Measurements from ENCODE around the gene AJAP1.

The AJAP1 gene

DNA sequence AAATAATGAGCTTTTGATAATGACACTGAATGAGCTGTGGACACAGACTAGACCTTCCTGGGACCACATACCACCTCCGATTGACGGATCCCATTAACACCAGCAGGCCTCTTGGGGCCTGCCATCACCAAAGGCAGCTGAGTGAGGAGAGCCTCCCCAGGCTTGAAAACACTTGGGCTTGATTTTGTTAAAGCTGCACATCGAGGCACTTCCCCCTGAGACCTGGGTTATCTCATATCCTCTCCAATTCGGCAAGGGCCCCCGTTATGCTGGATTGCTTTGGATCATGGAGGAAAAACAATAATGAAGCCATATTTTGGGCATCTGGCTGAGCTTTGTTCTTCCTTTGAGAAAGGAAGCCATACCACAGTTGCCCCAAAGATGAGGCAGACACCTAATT is 143.0 kb downstream of the AJAP1 start:
- TF ChIP-seq, protein P1, sequence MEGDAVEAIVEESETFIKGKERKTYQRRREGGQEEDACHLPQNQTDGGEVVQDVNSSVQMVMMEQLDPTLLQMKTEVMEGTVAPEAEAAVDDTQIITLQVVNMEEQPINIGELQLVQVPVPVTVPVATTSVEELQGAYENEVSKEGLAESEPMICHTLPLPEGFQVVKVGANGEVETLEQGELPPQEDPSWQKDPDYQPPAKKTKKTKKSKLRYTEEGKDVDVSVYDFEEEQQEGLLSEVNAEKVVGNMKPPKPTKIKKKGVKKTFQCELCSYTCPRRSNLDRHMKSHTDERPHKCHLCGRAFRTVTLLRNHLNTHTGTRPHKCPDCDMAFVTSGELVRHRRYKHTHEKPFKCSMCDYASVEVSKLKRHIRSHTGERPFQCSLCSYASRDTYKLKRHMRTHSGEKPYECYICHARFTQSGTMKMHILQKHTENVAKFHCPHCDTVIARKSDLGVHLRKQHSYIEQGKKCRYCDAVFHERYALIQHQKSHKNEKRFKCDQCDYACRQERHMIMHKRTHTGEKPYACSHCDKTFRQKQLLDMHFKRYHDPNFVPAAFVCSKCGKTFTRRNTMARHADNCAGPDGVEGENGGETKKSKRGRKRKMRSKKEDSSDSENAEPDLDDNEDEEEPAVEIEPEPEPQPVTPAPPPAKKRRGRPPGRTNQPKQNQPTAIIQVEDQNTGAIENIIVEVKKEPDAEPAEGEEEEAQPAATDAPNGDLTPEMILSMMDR (IDR thresholded peaks at IDR 0.05; ENCODE audit: low read length, missing control alignments), result no peak
- no peak overlapping the region for H3K4me3 ChIP-seq (replicated peaks; ENCODE audit: low read depth, low read length)
- no peak for DNase-seq (ENCODE audit: low read depth)

DNA sequence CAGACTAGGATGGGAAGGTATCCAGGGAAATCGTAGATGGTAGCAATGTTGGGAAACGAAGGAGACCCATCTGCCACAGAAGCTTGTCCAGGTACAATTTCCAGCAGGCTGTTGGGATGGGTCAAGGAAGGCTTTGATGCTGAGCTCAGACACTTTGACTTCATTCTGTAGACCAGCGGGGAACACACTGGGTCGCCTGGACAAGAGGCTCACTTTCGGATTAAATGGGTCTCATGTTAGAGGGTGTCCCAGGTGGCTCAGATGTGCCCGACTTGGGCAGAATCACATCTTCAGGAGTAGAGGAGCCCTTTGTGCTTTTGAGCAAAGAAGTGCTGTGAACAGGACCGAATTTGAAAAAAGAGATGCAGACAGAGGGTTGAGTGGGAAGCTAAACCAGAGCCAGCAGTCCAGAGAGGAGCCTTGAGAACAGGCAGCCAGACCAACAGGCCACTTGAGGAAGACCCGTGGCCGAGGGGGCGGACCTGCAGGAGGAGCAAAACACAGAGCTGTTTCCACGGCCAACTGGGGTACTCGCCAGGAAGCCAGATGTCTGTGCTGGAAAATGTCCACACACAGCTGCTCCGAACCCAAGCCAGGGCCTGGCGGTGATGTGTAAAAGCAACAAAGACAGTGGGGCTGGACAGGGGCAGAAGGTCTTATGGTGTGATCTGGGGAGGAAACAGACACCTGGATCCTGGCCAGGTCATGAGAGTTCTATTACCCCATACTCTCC is 146.9 kb downstream of the AJAP1 start:
- DNase-seq (ENCODE audit: low read depth), result no peak
- no peak overlapping the region for H3K4me3 ChIP-seq (replicated peaks; ENCODE audit: low read depth, low read length)
- TF ChIP-seq, protein P1 (IDR thresholded peaks at IDR 0.05; ENCODE audit: low read length, missing control alignments), result no peak

DNA sequence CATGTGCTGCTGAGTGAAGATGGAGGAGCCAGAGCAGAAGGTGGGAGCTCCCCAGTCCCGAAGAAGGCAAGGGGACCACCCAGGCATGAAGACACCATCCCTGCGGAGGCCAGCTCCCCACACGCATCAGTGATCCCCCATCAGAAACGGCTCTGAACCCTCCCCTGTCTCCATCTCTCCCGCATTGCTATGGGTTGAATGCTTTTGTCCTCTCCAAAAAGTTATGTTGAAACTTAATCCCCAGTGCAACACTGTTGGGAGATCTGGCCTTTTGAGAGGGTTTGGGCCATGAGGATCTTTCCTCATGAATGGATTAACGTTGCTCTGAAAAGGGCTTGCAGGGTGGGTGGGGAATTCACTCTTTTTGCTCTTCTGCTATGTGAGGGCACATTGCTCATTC is 147.6 kb downstream of the AJAP1 start:
- TF ChIP-seq, protein P1 (IDR thresholded peaks at IDR 0.05; ENCODE audit: low read length, missing control alignments), result no peak
- H3K4me3 ChIP-seq (replicated peaks; ENCODE audit: low read depth, low read length), result no peak overlapping the region
- DNase-seq (ENCODE audit: low read depth), result no peak

DNA sequence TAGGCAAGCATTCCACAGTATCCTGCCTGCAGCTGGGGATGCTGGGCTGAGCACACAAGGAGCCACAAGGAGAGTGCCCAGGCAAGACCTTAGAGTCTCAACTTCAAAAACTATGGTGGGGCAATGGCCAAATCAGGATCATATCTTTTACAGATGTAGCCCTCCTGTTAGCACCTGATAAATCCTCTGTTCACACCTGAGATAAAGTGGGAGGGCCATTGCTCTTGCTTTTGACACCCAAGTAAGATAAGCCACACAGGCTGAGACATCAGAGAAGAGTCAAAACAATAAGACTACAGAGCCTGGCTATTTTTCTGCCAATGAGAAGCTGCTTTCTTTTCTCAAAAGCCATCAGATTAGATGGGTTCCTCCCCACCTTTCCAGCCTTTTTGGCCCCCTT is 148.9 kb downstream of the AJAP1 start:
- TF ChIP-seq, protein P1 (IDR thresholded peaks at IDR 0.05; ENCODE audit: low read length, missing control alignments), result no peak
- no peak for DNase-seq (ENCODE audit: low read depth)
- no peak overlapping the region for H3K4me3 ChIP-seq (replicated peaks; ENCODE audit: low read depth, low read length)

DNA sequence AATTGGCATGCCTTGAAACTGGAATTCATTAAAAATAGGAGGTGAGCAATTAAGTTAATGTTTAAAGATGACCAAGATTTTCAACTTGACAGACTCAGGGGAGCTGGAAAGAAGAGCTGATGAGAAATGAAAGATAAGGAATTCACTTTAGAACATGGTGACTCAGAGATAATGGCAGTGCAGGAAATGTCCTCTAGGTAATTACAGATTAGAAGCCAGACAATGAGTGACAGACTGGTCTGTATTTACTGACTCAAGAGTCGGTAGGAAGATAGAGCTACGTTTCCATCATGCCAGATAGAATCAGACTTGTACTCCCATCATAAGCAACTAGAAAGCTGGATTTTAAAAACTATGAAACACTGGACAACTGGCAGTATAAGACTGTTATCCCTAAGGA is 151.6 kb downstream of the AJAP1 start:
- no peak for DNase-seq (ENCODE audit: low read depth)
- no peak overlapping the region for H3K4me3 ChIP-seq (replicated peaks; ENCODE audit: low read depth, low read length)
- TF ChIP-seq, protein P1 (IDR thresholded peaks at IDR 0.05; ENCODE audit: low read length, missing control alignments), result no peak

DNA sequence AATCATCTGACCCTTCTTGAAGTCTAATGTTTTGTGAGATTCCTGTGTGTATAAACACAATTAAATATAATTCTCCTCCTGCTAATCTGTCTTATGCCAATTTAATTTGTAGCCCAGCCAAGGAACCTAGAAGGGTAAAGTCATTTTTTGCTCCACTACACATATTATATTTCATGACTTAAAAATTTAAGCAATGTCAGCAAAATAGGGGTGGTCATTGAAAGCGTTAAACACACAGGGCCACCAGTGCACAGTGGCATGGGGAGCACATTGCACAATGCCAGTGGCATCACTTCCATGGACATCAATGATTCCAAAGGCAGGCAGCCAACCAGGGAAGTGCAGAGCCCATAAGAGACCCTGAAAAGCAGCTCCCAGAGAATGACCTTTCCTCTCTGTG is 166.1 kb downstream of the AJAP1 start:
- no peak for DNase-seq (ENCODE audit: low read depth)
- H3K4me3 ChIP-seq (replicated peaks; ENCODE audit: low read depth, low read length), result no peak overlapping the region
- TF ChIP-seq, protein P1 (IDR thresholded peaks at IDR 0.05; ENCODE audit: low read length, missing control alignments), result no peak

Data from fibroblast of pulmonary artery (primary cell).